Measurements from ENCODE around the gene COPS7A. TPM values are rescaled to one million over a fixed set of nuclear protein-coding genes. Genes with fewer than 3 reads are reported as not detected.
A peak's percentile ranks its signal among the peaks of the same experiment; 100 is the strongest.

COPS7A gene
- total and polyA plus RNA-seq, 2 experiments from 2014 or later, result 123 to 133 TPM

DNA sequence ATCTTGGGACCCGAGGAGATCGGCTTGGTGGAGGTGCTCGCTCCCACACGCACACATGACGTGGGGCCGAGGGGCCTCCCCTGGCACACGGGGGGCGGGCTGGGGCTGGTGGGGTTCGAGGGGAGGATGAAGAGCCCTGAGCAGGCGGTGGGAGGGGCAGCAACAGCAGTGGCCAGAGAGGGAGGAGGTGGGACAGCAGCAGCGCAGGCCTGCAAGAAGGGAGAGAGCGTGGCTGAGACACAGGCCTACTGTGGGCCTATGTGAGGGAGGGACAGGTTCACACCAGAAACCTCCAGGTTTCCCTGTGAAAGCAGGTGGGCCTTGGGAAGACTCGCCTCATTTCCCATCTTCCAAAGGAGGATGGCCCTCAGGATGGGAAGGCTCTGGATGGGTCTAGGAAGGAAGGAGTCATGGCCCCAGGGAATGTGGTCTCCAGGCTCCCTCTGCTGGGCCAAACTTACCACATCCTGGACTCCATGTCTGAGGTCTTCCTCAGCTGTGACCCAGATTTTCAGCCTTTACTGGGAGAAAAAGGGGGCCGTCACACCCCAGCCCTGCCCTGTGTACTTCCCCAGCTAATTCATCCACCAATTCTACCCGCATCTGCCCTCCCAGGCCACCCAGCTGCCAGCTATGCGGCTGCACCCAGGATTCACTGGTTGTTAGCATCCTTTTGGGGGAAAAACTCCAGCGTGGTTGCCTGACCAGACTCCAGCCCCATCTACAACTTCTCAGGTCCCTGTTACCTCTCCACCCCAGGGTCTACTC, 26.1 kb upstream of the COPS7A start:
- peak; percentile 81 for DNase-seq
- Histone ChIP-seq H3F3A (ENCODE audit: insufficient read depth) (no peaks in the 10 kb centered on the region), H3K27me3 (replicated peaks; ENCODE audit: insufficient read depth) (peaks cover 18% of the 10 kb centered on the region), H3K4me2 (ENCODE audit: unreplicated experiment) (no peak overlapping the region), H3K4me1 (ENCODE audit: insufficient read depth) (no peaks in the 10 kb centered on the region), H3K79me2 (ENCODE audit: insufficient read depth) (no peaks in the 10 kb centered on the region), H3K9me3 (ENCODE audit: low read depth) (no peaks in the 10 kb centered on the region), H3K36me3 (ENCODE audit: low read depth) (no peaks in the 10 kb centered on the region), H2AFZ (no peak overlapping the region), H3K4me3 (no peak overlapping the region), H3K9me2 (ENCODE audit: insufficient read depth) (no peaks in the 10 kb centered on the region), H3K9ac (no peak overlapping the region), H3K27ac (no peak overlapping the region), H4K20me1 (ENCODE audit: insufficient read depth) (no peaks in the 10 kb centered on the region)
- in situ Hi-C loops (cut with MboI), result no loop called here
- no peak for TF ChIP-seq EZH2 (IDR thresholded peaks at IDR 0.05; ENCODE audit: insufficient read depth, poor library complexity, severe bottlenecking)
- no peak for TF ChIP-seq EZH2phosphoT487 (IDR thresholded peaks at IDR 0.05; ENCODE audit: insufficient read depth, low read depth)
- 60 to 61% methylated on average over 14 to 17 of the region's 17 CpGs for WGBS, 2 experiments (ENCODE audit: low coverage in 1 of 2, low lambda C conversion rate in 2 of 2, missing lambda C conversion rate in 2 of 2)

DNA sequence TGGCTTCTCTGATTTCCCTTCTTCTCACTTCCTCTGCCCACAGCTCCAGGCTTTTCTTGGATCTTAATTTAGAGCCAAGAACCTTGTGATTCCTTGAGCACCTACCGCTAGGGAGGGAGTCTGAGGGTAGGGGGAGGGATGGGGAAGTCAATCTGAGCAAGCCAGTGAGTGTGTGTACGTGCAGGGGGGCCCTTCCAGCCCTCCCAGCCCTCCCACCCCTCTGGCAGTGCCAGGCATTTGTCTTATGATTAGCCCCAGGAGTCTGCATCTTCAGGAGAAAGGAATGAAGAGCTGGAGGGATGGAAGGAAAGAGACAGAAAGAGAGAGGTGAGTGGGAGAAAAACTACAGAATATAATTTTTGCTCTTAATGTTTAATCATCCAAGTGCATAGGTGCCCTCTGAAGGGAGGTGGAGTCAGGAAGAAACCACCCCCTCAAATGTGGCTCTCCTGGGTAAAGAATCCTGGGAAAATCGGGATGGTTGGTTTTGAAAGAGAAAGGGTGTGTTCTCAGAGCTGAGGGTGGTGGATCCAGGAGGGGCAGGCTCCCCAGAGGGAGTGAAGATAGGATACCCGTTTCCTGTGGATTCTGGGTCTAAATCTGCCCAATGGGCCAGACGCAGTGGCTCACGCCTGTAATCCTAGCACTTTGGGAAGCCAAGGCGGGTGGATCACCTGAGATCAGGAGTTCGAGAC, 25.3 kb upstream of the COPS7A start:
- no peaks in the 10 kb centered on the region for H4K20me1 ChIP-seq (ENCODE audit: insufficient read depth)
- no peaks in the 10 kb centered on the region for H3K9me3 ChIP-seq (ENCODE audit: low read depth)
- no peak for TF ChIP-seq EZH2 (IDR thresholded peaks at IDR 0.05; ENCODE audit: insufficient read depth, poor library complexity, severe bottlenecking)
- no peak for DNase-seq
- H3K9ac ChIP-seq, result no peak overlapping the region
- H3K9me2 ChIP-seq (ENCODE audit: insufficient read depth), result no peaks in the 10 kb centered on the region
- H2AFZ ChIP-seq, result no peak overlapping the region
- no peak overlapping the region for H3K4me3 ChIP-seq
- in situ Hi-C loops (cut with MboI), result no loop called here
- 45 to 48% methylated on average over 8 of the region's 8 CpGs for whole genome bisulfite sequencing, 2 experiments (ENCODE audit: low coverage in 1 of 2, low lambda C conversion rate in 2 of 2, missing lambda C conversion rate in 2 of 2)
- no peaks in the 10 kb centered on the region for H3K36me3 ChIP-seq (ENCODE audit: low read depth)
- H3K27me3 ChIP-seq (replicated peaks; ENCODE audit: insufficient read depth), result peaks cover 18% of the 10 kb centered on the region
- no peaks in the 10 kb centered on the region for H3K4me1 ChIP-seq (ENCODE audit: insufficient read depth)
- H3K4me2 ChIP-seq (ENCODE audit: unreplicated experiment), result no peak overlapping the region
- H3K27ac ChIP-seq, result no peak overlapping the region
- H3K79me2 ChIP-seq (ENCODE audit: insufficient read depth), result no peaks in the 10 kb centered on the region
- H3F3A ChIP-seq (ENCODE audit: insufficient read depth), result no peaks in the 10 kb centered on the region

DNA sequence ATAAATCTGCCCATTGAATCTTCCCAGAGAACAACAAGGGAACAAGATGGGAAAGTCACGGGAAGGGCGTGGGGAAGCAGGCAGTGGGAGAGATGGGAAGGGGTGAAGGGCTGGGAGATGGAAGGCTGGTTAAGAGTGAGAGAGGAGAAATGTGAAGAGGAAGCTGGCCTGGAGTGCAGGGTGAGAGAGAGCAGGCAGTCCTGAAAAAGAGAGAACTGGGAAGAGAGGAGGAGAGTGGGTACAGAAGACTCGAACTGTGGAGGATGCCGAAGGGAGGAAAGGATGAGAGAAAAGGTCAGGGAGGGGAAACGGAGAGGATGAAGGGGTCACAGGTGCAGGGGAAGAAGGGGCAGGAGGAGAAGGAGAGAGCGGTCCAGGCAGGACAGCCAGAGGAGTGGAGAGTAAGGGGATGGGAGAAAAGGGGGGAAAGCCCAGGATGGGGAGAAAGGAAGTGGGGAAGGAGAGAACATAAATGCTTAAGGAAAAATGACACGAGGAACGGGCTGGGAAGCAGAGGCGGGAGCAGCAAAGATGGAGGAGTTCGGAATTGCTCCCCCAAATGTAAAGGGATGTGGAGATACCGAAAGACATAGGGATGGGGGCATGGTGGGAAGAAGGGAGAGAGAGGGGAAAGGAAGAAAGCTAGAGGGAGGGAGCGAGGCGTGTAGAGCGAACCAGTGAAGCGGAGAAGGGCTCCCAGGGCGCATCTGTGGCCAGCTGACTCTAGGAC, 24.4 kb upstream of the COPS7A start:
- H3K4me2 ChIP-seq (ENCODE audit: unreplicated experiment), result peak overlapping the region; percentile 78
- in situ Hi-C loops (cut with MboI), result no loop called here
- 10 to 17% methylated on average over 14 to 16 of the region's 16 CpGs for WGBS, 2 experiments (ENCODE audit: low coverage in 1 of 2, low lambda C conversion rate in 2 of 2, missing lambda C conversion rate in 2 of 2)
- no peak overlapping the region for H3K27ac ChIP-seq
- H3K79me2 ChIP-seq (ENCODE audit: insufficient read depth), result no peaks in the 10 kb centered on the region
- no peaks in the 10 kb centered on the region for H4K20me1 ChIP-seq (ENCODE audit: insufficient read depth)
- H3K4me1 ChIP-seq (ENCODE audit: insufficient read depth), result no peaks in the 10 kb centered on the region
- TF ChIP-seq EZH2phosphoT487 (IDR thresholded peaks at IDR 0.05; ENCODE audit: insufficient read depth, low read depth) (no peak), EZH2 (IDR thresholded peaks at IDR 0.05; ENCODE audit: insufficient read depth, poor library complexity, severe bottlenecking) (peak; percentile 95)
- peak; percentile 20 for DNase-seq
- H3K9me3 ChIP-seq (ENCODE audit: low read depth), result no peaks in the 10 kb centered on the region
- H3K9me2 ChIP-seq (ENCODE audit: insufficient read depth), result no peaks in the 10 kb centered on the region
- peak overlapping the region; percentile 74 for H2AFZ ChIP-seq
- no peak overlapping the region for H3K9ac ChIP-seq
- H3K4me3 ChIP-seq, result peak overlapping the region; percentile 69
- no peaks in the 10 kb centered on the region for H3F3A ChIP-seq (ENCODE audit: insufficient read depth)
- H3K36me3 ChIP-seq (ENCODE audit: low read depth), result no peaks in the 10 kb centered on the region
- peaks cover 25% of the 10 kb centered on the region for H3K27me3 ChIP-seq (replicated peaks; ENCODE audit: insufficient read depth)

DNA sequence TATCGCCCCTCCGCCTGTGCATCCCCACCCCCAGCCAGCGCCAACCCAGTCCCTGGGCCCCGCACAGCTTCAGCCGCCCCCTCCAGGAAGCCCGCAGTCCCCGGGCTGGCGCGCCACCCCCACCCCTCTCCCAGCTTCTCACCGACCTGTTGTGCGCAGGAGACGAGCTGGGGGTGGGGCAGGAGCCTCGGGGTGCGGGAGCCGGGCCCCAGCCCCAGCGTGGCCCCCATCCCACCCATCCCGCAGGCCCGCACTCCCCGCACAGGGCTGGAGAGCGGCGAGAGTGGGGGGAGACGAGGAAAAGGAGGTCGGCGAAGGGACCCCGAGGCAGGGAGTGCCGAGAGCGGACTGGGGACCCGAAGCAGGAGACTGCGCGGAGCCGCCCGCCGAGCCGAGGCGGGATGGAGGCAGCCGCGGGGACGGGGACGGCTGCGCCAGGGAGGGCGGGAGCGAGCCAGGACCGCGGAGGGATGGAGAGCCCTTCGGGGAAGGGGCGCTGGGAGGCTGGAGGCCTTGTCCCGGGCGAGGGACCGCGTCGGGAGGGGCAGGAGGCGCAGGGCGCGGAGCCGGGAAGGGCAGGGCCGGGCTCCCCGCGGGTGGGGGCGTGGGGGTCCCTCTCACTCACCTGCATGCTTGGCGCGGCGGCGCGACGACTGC, 23.7 kb upstream of the COPS7A start:
- in situ Hi-C loops (cut with MboI), result no loop called here
- no peak overlapping the region for H3K27ac ChIP-seq

More for the DNA sequence above, 23.7 kb upstream of the COPS7A start:
- peak overlapping the region; percentile 35; the same call in 1 of the 2 replicates for H3K9ac ChIP-seq
- H3K36me3 ChIP-seq (ENCODE audit: low read depth), result no peaks in the 10 kb centered on the region
- H3K4me2 ChIP-seq (ENCODE audit: unreplicated experiment), result peak overlapping the region; percentile 78
- H3K9me2 ChIP-seq (ENCODE audit: insufficient read depth), result no peaks in the 10 kb centered on the region
- 0 to 1% methylated on average over 2 to 65 of the region's 65 CpGs for WGBS, 2 experiments (ENCODE audit: low coverage in 1 of 2, low lambda C conversion rate in 2 of 2, missing lambda C conversion rate in 2 of 2)
- peak overlapping the region; percentile 69 for H3K4me3 ChIP-seq
- no peaks in the 10 kb centered on the region for H3K9me3 ChIP-seq (ENCODE audit: low read depth)
- no peaks in the 10 kb centered on the region for H3K4me1 ChIP-seq (ENCODE audit: insufficient read depth)
- no peaks in the 10 kb centered on the region for H4K20me1 ChIP-seq (ENCODE audit: insufficient read depth)
- peak overlapping the region; percentile 74 for H2AFZ ChIP-seq
- no peaks in the 10 kb centered on the region for H3K79me2 ChIP-seq (ENCODE audit: insufficient read depth)
- peak; percentile 88 for TF ChIP-seq EZH2 (IDR thresholded peaks at IDR 0.05; ENCODE audit: insufficient read depth, poor library complexity, severe bottlenecking)
- TF ChIP-seq EZH2phosphoT487 (IDR thresholded peaks at IDR 0.05; ENCODE audit: insufficient read depth, low read depth), result no peak
- H3F3A ChIP-seq (ENCODE audit: insufficient read depth), result no peaks in the 10 kb centered on the region
- DNase-seq, result peak; percentile 34
- H3K27me3 ChIP-seq (replicated peaks; ENCODE audit: insufficient read depth), result peaks cover 27% of the 10 kb centered on the region
